Neuron (in vitro differentiated cells): ENCODE measurements around the gene FXYD7.

ENCODE experiments used
- H2AFZ ChIP-seq: one replicate; pipeline ENCODE4 v1.6.1; 2013; ENCODE audit warnings: low read depth, mild to moderate bottlenecking, inconsistent platforms, low read length, moderate library complexity
- H3K27me3 ChIP-seq: one replicate; pipeline ENCODE4 v1.6.1; 2013; ENCODE audit warnings: low read length; ENCODE audit not compliant: insufficient read depth
- H3K36me3 ChIP-seq: one replicate; pipeline ENCODE4 v1.6.1; 2013; ENCODE audit warnings: low read length; ENCODE audit not compliant: insufficient read depth
- H3K4me1 ChIP-seq: one replicate; pipeline ENCODE4 v1.6.1; 2013; ENCODE audit warnings: low read length; ENCODE audit not compliant: insufficient read depth
- H3K4me3 ChIP-seq: 2 replicates; pipeline ENCODE4 v1.5.1; 2013; ENCODE audit warnings: mild to moderate bottlenecking, low read length, moderate library complexity
- H3K9me3 ChIP-seq: one replicate; pipeline ENCODE4 v1.6.1; 2013; ENCODE audit warnings: low read length

The FXYD7 gene

DNA sequence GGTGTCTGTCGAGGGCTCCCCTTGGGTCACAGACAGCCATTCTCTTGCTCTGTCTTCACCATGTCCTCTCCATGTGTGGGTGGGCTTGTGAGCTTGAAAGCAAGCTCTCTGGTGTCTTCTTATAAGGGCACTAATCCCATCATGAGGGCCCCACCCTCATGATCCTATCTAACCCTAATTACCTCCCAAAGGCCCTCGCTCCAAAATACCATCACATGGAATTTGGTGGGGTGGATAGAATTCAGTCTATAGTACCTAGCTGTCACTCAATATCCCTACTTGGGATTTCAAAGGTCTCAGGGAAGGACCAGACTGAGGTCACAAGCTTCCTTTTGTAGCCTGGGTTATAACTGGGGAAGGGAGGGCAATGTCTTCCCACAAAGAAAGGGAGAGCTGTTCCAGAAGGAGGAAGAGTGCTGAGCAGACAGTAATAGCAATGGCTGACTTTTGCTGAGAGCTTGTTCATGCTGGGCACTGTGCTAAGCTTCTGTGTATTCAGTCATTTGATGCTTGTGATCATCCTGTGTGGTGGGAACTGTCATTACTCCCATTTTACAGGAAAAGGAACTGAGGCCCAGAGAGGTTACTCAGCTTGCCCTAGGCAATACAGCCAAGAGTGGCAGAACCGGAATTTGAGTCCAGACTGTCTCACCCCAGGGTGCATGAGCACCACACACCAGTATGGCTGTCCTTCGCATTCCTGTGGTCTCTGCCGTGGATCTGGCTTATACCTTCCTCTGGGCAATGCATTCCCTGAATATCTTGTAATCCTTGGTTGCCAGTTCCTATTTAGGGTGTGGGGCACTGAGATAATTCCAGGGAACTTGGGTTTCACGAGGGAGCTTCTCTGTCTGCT, 19.6 kb downstream of the FXYD7 start:
- no peak overlapping the region for H3K4me3 ChIP-seq
- H3K9me3 ChIP-seq = peaks cover 3% of the 10 kb centered on the region
- peaks cover 25% of the 10 kb centered on the region for H3K4me1 ChIP-seq
- H2AFZ ChIP-seq = no peak overlapping the region
- H3K27me3 ChIP-seq = peaks cover 2% of the 10 kb centered on the region
- no peaks in the 10 kb centered on the region for H3K36me3 ChIP-seq

DNA sequence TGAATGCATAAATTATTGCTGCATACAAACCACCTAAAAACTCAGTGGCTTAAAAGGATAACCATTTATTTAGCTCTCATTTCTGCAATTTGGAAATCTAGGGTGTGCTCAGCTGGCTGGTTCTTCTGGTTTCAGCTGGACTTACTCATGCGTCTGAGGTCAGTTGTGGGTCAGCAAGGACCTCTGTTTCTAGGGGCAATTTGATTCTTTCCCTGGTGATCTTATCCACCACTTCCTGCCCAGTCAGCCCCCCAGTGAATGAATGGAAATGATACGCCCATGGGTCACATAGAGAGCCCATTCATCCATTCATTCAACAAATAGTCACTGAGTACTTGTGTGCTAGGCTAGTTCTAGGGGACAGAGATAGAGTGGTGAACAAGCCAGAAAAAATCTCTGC, 21.4 kb downstream of the FXYD7 start:
- no peaks in the 10 kb centered on the region for H3K27me3 ChIP-seq
- peaks cover 25% of the 10 kb centered on the region for H3K4me1 ChIP-seq
- no peak overlapping the region for H2AFZ ChIP-seq
- peaks cover 3% of the 10 kb centered on the region for H3K9me3 ChIP-seq
- H3K4me3 ChIP-seq = no peak overlapping the region
- H3K36me3 ChIP-seq = no peaks in the 10 kb centered on the region

DNA sequence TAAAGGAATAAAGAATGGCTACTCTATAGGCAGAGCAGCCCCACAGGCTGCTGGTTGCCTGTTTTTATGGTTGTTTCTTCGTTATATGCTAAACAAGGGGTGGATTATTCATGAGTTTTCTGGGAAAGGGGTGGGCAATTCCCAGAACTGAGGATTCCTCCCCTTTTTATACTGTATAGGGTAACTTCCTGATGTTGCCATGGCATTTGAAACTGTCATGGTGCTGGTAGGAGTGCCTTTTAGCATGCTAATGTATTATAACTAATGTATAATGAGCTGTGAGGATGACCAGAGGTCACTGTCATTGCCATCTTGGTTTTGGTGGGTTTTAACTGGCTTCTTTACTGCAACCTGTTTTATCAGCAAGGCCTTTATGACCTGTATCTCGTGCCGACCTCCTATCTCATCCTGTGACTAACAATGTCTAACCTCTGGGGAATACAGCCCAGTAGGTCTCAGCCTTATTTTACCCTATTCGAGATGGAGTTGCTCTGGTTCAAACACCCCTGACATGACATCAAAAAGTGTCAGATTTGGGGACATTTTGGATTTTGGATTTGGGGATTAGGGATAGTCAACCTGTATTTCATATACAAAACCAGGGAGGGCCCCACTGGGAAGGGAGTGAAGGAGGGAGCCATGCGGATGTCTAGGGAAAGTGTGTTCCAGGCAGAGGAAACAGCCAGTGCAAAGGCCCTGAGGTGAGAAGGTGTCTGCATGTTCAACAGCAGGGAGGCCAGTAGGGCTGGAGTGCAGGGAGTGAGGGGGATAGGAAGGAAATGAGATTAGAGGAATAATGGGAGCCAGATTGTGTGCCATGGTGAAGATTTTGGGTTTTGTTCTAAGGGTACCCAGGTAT, 22.4 kb downstream of the FXYD7 start:
- H3K27me3 ChIP-seq = no peaks in the 10 kb centered on the region
- H3K9me3 ChIP-seq = peaks cover 3% of the 10 kb centered on the region
- no peak overlapping the region for H2AFZ ChIP-seq
- peak overlapping the region; percentile 21 for H3K4me3 ChIP-seq
- H3K4me1 ChIP-seq = peaks cover 25% of the 10 kb centered on the region
- H3K36me3 ChIP-seq = no peaks in the 10 kb centered on the region

DNA sequence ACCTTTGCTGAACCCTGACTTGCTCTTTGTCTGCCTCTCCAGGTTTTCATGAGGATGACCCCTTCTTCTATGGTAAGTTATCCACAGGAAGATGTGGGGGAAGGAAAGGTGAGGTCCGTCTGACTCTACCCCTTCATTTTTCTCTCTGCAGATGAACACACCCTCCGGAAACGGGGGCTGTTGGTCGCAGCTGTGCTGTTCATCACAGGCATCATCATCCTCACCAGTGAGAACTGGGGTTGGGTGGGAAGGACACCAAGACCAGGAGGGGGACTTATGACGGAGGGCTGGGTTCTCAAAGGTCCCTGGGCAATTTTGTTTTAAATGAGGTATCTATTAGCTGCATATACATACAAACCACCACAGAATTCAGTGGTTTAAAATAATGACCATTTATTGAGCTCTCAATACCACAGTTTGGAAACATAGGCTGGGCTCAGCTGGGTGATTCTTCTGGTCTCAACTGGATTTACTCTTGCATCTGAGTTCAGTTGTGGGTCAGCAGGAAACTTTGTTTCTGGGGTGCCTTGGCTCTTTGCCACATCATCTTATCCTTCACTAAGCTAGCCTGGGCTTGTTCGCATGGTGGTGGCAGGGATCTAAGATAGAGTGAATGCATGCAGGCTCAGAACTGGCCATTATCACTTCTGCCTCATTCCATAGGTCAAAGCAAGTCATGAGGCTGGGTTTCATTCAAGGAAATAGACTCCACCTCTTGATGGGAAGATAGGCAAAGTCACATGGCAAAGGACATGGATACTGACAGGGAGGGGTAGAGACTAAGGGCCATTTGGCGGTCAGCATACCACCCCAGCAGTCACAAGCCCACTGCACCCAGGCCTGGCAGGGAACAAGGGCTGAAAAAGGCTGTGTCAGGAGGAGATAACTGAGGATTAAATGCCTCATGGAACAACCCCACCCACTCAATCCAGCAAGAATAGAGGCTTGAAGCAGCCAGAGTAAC, 23.3 kb downstream of the FXYD7 start:
- H3K4me1 ChIP-seq = peaks cover 25% of the 10 kb centered on the region
- no peak overlapping the region for H2AFZ ChIP-seq
- H3K4me3 ChIP-seq = no peak overlapping the region
- peaks cover 3% of the 10 kb centered on the region for H3K9me3 ChIP-seq
- H3K36me3 ChIP-seq = no peaks in the 10 kb centered on the region
- H3K27me3 ChIP-seq = no peaks in the 10 kb centered on the region

DNA sequence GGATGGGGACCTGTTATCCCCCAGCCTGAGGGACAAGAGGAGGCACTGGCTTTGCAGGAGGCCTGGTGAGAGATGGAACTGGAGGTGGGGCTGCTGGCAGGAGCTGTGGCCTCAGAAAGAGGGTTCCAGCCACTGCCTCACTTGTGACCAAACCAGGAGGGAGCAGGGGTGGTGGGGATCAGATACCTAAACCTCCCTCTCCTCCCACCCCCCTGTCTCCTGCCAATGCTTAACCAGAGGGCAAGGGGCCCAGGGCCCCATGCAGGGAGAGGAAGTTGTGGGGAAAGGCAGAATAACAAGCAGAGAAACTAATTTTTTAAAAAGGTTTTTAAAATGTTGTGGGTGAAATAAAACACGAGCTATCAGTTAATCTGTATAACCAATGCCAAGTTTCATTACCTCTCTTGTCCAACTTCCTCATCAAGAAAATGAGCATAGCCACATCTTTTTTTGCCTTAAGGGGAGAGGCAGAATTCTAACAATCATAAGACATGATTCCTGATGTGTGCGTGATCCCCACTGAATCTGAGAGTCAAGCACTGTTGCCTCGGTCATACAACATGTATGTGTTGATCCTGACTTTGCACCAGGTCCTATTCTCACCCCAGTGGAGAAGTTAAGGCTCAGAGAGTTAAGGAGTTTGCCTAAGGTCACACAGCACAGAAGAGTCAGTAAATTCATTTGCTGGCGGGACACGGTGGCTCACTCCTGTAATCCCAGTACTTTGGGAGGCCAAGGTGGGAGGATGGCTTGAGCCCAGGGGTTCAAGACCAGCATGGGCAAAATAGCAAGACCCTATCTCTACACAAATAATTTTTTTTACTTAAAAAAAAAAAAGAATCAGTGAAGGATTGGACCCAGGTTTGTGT, 24.4 kb downstream of the FXYD7 start:
- Histone ChIP-seq H3K9me3 (peaks cover 2% of the 10 kb centered on the region), H3K27me3 (no peaks in the 10 kb centered on the region), H3K4me1 (peaks cover 25% of the 10 kb centered on the region), H2AFZ (no peak overlapping the region), H3K36me3 (no peaks in the 10 kb centered on the region), H3K4me3 (no peak overlapping the region)

DNA sequence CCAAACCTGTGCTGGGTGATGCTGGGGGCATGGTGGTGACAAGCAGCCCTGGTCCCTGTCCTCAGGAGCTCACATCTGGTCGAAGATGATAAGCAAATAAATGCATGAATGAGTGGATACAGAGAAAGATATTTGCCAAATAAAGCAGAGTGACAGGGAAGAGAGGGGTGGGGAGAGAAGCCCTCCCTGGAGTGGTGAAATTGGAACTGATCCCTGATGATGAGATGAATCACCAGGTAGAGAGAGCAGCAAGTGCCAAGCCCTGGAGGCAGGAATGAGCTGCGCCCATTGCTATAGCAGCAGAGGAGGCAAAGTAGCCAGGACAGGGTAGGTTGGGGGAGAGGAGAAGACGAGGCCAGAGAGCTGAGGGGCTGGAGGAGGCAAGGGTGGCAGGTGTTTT, 25.1 kb downstream of the FXYD7 start:
- Histone ChIP-seq H2AFZ (no peak overlapping the region), H3K4me1 (peaks cover 25% of the 10 kb centered on the region), H3K4me3 (no peak overlapping the region), H3K27me3 (no peaks in the 10 kb centered on the region), H3K9me3 (peaks cover 2% of the 10 kb centered on the region), H3K36me3 (no peaks in the 10 kb centered on the region)

DNA sequence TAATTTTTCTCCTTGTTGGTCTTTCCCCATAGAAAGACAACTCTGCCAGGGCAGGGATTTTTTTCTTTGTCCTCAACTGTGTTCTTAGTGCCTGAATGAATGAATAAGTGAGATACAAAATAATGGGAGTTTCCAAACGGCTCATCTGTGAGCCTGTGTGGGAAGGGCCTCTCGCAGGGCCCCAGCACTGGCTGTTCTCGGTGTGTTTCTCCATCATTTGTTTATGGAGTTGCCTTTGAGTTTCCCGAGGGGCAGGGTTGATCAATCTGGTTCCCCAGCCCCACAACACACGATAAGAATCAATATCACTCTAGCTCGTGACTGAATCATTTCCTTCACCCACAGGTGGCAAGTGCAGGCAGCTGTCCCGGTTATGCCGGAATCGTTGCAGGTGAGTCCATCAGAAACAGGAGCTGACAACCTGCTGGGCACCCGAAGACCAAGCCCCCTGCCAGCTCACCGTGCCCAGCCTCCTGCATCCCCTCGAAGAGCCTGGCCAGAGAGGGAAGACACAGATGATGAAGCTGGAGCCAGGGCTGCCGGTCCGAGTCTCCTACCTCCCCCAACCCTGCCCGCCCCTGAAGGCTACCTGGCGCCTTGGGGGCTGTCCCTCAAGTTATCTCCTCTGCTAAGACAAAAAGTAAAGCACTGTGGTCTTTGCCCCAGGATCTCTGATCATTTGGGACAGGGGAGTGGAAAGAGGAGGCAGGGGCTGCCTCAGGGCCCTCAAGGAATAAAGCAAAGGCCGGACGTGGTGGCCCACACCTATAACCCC, 26.4 kb downstream of the FXYD7 start:
- peaks cover 3% of the 10 kb centered on the region for H3K9me3 ChIP-seq
- H3K27me3 ChIP-seq = no peaks in the 10 kb centered on the region
- no peak overlapping the region for H2AFZ ChIP-seq
- H3K36me3 ChIP-seq = no peaks in the 10 kb centered on the region
- peaks cover 16% of the 10 kb centered on the region for H3K4me1 ChIP-seq
- H3K4me3 ChIP-seq = no peak overlapping the region

DNA sequence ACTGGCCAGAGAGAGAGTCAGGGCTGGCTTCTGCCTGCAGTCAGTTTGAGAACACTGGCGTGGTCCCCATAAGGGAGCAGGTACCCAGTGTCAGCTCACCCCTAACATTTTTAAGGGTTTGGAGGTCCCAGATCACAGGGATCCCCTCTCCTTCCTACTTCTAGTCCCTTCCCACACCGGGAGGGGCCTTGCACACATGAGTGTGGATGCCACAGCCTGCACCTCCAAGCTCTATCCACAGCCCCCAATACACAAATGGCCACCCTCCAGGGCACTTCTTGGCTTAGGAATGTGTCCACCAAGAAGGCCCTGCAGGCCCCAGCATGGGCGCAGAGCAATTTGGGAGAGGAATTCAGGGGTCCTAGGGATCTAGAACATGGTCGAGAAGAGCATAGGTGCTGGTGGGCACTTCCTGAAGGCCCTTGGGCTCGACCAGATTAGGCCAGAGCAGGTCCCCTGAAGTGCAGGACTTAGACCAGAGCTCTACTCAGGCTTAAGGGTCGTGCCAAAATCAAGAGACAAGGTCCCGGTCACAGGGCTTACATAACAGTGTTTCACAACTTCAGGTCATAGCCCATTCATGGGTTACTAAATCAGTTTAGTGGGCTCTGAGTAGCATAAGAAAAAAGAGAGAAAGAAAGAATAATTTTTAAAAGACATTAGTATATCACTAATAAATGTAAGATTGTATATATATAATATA, 27.5 kb downstream of the FXYD7 start:
- H2AFZ ChIP-seq = no peak overlapping the region
- H3K36me3 ChIP-seq = no peaks in the 10 kb centered on the region
- peaks cover 9% of the 10 kb centered on the region for H3K4me1 ChIP-seq
- peaks cover 3% of the 10 kb centered on the region for H3K9me3 ChIP-seq
- H3K27me3 ChIP-seq = no peaks in the 10 kb centered on the region
- H3K4me3 ChIP-seq = no peak overlapping the region

DNA sequence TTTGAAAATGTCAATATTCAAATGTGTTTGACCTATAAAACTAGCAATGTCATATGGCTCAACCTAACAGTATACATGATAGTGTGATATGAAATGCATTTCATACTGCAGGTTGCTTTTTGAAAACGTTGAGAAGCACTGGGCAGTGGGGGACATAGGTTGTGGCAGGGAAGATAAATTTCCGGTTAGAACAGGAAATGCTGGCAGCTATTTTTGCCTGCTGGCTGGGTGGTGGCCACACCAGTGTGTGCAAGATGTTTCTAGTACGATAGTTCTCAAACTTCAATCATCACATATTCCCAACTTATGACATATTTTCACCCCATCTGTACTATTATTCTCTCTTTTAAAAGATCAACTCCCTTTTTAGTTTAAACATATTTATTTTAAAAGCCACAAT, 28.7 kb downstream of the FXYD7 start:
- H2AFZ ChIP-seq = no peak overlapping the region
- no peaks in the 10 kb centered on the region for H3K36me3 ChIP-seq
- no peaks in the 10 kb centered on the region for H3K27me3 ChIP-seq
- H3K4me3 ChIP-seq = no peak overlapping the region
- H3K9me3 ChIP-seq = peaks cover 2% of the 10 kb centered on the region
- peaks cover 3% of the 10 kb centered on the region for H3K4me1 ChIP-seq

DNA sequence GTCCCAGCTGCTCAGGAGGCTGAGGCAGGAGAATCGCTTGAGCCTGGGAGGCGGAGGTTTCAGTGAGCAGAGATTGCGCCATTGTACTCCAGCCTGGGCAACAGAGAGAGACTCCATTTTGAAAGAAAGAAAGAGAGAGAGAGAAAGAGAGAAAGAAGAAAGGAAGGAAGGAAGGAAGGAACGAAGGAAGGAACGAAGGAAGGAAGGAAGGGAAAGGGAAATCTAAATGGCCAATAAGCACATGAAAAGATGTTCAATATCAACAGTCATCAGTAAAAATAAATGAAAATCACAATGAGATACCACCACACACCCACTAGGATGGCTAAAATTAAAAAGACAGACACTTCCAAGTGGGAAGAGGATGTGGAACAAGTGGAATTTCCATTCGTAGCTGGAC, 31.2 kb downstream of the FXYD7 start:
- H2AFZ ChIP-seq = no peak overlapping the region
- H3K27me3 ChIP-seq = no peaks in the 10 kb centered on the region
- no peak overlapping the region for H3K4me3 ChIP-seq
- H3K9me3 ChIP-seq = peaks cover 3% of the 10 kb centered on the region
- no peaks in the 10 kb centered on the region for H3K36me3 ChIP-seq
- peaks cover 2% of the 10 kb centered on the region for H3K4me1 ChIP-seq

DNA sequence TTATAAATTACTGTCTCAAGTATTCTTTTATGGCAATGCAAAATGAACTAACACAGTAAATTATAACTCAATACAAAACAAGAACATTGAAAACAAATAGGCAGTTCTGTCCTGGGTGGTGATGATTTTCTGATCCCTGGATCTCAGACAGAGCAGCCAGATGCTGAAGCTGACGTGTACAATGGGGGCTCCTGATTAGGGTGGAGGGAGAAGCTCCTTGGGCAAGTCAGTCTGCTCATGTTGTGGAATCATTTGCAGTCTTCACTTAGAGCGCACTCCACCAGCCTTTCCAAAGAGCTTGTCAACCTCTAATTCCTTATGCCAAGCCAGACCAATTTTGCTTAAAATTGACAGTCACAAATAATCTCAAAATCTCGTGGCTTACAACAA, 33.1 kb downstream of the FXYD7 start:
- no peaks in the 10 kb centered on the region for H3K36me3 ChIP-seq
- peaks cover 3% of the 10 kb centered on the region for H3K9me3 ChIP-seq
- no peaks in the 10 kb centered on the region for H3K27me3 ChIP-seq
- H3K4me3 ChIP-seq = no peak overlapping the region
- H2AFZ ChIP-seq = no peak overlapping the region
- peaks cover 2% of the 10 kb centered on the region for H3K4me1 ChIP-seq
